SIG-M5 treated with dmso at 0.1 percent for 504 hours (cell line): ENCODE measurements around the gene CMTR1.
"Not testable (repeated sequence)": the region's sequence is repeated elsewhere in the genome, so short reads cannot be mapped to it uniquely, and the experiment has no call there.

Source experiments
- DNase-seq: peaks from one replicate; lab custom pipeline; 2025; ENCODE audit not compliant: unreplicated experiment; lab: John Stamatoyannopoulos, UW

Gene CMTR1

DNA sequence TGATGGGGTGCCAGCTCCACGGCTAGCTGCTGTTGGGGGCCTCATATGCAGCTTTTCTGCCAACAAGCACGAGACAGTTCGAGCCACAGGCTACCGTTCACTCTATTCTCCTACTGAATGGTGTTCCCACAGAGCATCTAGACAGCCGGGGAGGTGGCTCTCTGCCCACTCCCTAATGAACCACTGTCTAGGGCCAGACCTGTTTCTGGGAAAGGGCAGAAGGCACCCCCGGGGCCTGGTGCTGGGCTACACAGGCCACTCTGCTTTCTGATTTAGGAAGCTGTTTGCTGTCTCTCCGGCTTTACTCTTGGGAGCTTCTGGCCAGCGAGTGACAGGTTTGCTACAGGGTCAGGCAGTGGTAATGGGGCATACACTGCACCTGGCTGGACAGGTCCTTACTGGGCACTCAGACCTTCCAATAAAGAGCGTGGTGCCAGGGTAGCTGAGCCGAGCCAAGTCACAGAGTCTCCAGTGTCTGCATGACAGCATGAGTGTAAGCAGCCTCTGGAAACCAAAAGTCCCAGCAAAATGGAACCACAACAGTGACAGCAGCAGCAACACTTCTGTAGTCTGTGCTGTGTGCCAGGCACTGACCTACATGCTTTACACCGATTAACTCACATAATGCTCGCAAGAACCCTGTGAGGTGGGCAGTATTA is 58.3 kb downstream of the CMTR1 start:
- DNase-seq = no peak

- no peak for DNase-seq
These were observed 58.8 kb downstream of the CMTR1 start for GRCh38 chr6:37491830-37492208.

- no peak for DNase-seq
These were observed 59.4 kb downstream of the CMTR1 start for GRCh38 chr6:37492236-37492972.

- DNase-seq = no peak
These were observed 60.1 kb downstream of the CMTR1 start for GRCh38 chr6:37492991-37493660.

GRCh38 chr6:37493661-37493995 is 60.6 kb downstream of the CMTR1 start:
- DNase-seq = no peak

DNA sequence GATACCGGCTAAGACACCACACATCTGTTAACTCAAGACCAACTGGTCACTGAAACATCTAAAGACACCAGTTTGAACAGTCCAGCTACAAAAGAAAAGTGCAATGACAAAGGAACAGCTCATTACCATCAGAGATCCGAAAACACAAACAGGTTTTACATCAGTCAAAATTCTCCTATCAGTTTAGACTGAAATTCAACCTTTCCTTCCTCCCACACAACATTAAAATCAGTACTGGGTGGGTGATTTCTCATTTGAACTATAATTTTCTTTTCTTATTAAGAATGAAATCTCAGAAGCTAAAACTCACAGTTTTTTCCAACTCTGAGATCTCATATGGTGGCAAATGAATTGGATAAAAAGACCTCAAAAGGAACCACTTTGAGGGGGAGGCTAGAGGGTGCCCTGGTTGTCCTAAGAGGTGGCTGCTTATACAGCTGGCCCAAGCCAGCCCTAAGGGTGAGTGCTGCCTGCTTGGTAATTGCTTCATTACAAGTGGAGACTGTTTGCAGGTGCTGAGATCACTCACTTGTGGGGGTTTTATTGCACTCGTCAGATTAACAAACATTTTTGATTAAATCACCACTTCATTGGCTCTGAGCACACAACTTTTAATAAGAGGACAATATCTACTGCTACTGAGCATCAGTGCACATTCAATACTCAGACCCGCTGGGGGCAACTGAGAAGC is 62.4 kb downstream of the CMTR1 start:
- DNase-seq = no peak

DNA sequence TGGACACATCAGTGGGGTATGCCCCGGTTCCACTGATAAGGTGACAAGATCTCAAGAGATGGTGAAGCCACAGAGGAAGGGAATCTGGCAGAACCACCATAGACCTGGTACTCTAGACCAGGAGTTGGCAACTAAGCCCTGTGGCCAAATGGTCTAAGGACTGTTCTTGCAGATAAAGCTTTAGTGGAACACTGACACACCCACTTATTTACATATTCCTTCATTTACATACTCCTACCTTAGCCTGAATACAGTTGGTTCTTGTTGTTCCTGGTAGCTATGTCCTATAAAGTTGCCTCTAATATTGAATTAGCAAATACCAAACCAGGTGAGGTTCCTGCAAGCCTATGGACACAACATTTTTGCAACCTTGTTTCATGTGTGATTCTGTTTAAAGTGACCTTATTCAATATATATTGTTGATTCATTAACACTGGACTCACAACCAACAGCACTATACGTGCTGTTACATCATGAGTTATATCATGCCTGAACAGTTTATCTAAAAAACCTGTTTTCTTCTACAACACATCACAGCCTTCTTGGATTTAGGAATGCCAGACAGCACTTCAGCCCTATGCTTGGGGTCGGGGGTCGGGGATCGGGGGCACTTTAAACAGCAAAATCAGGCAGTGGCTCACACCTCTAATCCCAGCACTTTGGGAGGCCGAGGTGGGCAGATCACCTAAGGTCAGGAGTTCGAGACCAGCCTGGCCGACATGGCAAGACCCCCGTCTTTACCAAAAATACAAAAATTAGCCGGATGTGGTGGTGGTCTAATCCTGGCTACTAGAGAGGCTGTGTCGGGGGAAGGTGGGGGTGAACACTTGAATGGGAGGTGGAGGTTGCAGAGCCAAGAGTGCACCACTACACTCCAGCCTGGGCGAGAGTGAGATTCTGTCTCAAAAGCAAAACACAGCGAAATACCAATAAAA is 64.2 kb downstream of the CMTR1 start:
- no peak for DNase-seq

DNA sequence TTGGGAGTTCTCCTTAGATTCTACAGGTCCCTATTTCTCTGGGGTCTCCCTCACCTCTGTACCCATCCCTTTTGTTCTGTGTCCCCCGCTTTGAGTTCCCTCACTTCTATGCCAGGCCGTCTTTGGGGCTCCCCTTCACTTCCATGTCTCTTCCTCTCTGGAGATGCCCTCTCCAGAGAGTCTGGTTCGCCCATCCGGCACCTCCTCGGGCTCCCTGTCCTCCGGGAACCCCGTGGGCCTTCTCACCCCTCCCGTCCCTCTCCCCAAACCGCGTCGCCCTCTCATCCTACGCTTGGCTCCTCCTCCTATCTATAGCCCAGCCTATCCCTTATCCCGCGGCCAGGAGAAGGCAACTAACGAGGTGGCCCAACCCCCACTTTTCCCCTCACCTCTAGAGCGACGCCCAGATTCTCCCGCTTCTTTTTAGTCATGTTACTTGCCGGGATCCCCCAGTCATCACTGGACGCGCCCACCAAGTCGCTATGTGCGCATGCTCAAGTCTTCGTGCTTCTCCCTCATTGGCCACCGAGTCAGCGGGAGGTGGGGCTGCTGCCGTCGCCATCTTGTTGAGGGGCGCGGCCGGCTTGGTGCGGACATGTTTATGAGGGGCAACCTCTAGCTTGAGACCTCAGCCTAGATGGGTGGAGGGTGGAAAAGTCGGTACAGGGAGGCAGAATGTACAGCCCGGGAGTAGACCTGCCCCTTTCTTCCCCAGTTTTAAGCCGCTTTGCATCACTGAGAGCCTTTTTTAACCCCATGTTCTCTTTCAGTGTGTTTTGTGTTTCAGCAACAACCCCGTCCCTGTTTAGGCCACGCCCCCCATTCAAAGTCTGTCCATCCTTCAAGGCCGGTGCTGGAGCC is 66.6 kb downstream of the CMTR1 start, which contains the start of gene CCDC167:
TSS of gene CCDC167 (minus strand) at position 461 of the 861 bp plus-strand sequence. CDS start at position 431, 30 bp downstream.
- DNase-seq = peak; percentile 89

GRCh38 chr6:37500294-37500608 is 67.2 kb downstream of the CMTR1 start:
- no peak for DNase-seq

DNA sequence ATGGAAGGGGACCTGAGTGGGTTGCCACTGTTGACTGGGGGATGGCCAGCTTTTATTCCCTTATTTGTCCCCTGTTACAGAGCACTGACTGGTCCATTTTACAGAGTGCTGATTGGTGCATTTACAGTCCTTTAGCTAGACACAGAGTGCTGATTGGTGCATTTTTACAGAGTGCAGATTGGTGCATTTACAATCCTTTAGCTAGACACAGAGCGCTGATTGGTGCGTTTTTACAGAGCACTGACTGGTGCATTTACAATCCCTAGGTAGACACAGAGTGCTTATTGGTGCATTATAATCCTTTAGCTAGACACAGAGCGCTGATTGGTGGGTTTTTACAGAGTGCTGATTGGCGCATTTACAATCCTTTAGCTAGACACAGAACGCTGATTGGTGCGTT is 67.9 kb downstream of the CMTR1 start:
- not testable (repeated sequence) for DNase-seq

GRCh38 chr6:37501632-37502491 is 68.8 kb downstream of the CMTR1 start:
- no peak for DNase-seq

DNA sequence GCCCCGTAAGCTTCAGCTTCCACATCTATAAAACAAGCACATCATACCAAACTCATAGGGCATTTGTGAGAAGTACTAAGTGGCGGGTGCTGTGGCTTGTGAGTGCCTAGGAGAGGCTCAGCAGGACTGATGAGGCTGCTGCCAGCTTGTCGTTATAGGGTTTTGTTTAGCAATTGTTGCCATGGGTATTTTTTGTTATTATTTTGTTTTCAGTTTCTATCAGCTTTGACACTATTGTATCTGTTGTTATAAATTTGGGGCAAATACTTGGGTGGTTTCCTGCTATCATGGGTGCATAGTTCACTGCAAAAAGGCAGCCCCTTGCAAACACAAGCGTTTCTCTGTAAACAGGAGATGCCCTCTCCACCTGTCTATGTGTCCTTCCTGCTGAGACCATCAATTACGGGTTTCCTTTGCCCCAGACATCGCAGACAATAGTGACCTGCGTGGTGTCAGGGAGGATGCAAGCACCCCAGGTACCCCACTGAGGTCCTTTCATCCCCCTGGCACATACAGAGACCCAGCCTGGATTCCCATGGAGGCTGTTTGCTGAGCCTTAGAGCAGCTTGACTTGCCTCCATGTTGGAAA is 69.8 kb downstream of the CMTR1 start:
- no peak for DNase-seq

DNA sequence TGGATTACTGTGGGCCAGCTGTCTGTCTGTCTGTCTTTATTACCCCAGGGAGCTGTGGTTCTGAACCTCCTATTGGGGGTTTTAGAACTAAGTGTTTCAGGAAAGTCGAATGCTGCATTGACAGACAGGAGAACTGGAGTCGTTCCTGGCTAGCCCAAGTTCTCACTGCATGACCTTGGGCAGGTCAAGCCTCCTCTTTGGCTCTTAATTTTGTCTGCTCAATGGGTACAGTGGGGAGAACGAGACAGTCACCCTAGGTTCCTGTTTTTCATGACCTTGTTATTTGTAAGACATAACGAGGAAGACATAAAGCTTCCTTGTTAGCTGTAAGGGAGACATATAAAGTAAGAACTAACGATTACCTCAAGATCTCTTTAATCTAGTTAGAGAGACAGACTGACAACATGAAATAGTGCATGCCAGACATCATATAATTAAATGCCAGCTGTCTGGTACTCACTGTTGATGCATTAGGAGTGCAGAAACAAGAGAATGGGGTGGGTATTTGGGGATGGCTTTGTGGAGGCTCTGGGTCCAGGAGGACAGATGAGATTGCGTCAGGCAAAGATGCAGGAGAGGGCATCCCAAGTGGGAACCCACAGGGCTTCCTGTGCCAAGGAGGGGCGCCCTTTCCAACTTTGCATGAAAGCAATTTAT is 70.4 kb downstream of the CMTR1 start:
- DNase-seq = no peak

GRCh38 chr6:37504024-37504423 is 71.0 kb downstream of the CMTR1 start:
- no peak for DNase-seq

GRCh38 chr6:37506479-37506878 is 73.5 kb downstream of the CMTR1 start:
- no peak for DNase-seq

DNA sequence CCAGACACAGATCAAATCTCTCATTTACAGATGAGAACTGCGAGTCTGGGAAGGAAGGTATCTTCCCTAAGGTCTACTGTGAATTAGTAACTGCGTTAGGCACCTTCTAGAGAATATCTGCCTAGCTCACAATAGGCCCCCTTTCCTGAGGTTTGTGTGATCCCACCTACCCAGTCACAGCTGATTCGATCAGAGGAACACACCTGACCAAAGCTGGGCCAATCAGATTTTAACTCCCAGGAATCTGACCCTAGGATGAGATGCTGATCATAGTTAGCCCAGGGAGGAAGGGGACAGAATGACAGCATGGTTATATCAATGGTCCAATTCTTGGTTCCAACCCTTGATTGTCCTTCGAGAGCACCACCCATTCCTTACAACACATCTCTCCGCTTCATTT is 74.1 kb downstream of the CMTR1 start:
- DNase-seq = no peak

DNA sequence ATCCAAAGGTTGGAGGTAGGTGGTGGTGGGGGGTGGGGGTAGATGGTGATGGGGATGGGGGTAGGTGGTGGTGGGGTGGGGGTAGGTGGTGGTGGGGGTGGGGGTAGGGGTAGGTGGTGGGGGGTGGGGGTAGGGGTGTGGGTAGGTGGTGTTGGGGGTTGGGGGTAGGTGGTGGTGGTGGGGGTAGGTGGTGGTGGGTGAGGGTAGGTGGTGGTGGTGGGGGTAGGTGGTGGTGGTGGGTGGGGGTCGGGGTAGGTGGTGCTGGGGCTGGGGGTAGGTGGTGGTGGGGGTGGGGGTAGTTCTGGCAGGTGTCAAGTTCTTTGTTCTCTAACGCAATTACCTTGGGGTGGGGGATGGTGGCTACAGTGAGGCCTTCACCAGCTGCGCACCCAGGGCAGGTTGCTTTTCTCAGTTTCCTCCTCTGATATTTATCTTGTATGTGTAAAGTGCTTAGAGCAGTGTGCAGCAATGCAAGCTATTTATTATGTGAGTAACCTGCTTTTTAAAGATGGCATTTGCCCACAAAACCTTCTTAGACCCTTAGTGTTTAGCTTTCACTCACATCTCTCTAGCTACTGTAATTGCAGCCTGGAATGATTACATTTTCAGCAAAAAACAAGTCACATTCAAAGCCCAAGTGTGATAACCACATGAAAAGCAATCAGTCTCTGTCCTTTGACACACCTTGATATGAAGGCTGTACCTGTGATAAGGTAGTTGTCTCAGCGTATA is 74.8 kb downstream of the CMTR1 start:
- DNase-seq = no peak
